GM19025 (cell line): ENCODE results near the gene COPS7A.
A peak's percentile ranks its signal among the peaks of the same experiment; 100 is the strongest.

Experiments
- ATAC-seq: cut with Tn5 transposase; IDR thresholded peaks from one replicate; pipeline ENCODE4 v1.9.1; 2021; ENCODE audit warnings: mild to moderate bottlenecking, low read depth, moderate library complexity; ENCODE audit not compliant: unreplicated experiment

Gene COPS7A

DNA sequence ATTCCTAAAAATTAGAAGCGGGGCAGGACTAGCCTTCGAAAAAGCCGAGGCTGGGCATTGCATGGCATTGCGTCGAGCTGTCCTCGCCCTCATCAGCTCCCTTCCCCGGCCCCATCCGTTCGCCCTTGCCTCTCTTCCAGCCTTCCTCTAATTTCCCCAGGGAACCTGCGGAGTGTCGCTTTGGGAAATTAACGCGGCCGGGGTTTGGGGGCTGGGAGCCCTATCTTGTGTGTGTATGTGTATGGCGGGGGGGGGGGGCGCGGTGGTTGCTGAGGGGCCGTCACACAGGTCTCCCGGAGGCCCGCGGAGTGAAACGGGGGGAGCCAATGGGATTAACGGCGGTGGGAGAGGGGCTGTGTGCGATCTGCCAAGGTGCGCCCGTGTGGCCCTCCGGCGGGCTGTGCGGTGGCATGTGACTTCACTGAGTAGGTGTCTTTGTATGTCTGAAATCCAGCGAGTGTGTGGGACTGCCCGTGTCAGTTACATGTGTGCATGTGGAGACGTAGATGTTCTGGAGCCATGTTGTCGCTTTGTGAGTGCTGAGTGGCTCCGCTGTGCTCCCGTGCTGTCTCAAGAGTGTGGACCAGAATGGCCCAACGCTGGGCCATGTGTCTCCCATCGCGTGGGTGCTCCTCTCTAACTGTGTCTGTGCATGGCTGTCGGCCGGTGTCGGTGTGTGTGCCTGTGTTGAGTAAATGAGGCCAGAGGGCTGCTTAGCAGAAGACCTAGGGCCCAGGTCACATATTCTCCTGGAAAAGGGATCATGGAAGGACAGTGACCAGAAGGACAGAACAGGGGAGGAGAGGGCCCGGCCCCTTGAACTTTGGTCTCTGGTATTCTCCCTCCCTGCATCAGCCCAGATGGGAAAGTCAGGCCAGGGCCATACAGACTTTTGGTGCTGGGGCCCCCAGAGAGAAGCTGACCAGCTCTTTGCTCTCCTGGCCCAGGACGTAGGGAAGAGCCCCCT is 43.8 kb downstream of the COPS7A start:
- no peak for ATAC-seq

DNA sequence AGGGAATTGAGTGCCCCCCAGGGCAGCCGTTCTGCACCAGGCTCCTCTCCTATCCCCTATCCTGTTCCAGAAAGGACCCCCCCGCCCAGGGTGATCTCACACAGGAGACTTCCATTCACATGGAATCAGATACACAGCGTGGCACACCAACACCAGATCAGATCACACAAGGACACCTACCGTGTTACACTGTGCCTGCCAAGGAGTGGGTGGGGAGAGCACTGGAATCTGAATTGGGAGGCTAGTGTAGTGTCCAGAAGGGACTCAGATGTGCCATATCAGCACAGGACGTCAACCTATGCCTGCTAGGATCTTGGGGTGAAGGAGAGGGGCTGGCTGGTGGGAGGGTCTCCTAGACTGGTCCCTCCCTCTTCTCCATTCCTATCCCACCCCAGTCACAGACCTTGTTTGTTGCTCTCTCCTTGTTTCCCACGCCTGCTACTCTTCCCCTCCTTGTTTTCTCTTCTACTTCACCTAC is 44.6 kb downstream of the COPS7A start:
- ATAC-seq, result no peak

DNA sequence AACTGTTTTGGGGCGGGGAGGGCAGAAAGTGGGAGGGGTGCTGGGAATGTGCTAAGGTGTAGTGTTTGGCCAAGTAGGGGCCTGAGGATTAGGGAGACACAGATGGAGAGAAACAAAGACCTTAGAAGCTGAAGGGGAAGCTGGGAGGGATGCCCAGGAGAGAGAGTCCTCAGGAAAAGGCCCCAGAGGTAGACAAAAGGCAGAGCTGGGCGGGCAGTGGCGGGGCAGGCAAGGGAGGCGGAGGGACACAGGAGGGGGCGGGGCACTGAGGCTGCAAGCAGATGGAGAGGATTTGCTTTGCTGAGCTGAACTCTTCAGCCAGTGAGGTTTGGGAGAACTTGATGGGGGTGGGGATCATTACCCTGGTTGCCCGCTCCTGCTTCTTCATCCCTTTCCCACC is 45.1 kb downstream of the COPS7A start:
- no peak for ATAC-seq

DNA sequence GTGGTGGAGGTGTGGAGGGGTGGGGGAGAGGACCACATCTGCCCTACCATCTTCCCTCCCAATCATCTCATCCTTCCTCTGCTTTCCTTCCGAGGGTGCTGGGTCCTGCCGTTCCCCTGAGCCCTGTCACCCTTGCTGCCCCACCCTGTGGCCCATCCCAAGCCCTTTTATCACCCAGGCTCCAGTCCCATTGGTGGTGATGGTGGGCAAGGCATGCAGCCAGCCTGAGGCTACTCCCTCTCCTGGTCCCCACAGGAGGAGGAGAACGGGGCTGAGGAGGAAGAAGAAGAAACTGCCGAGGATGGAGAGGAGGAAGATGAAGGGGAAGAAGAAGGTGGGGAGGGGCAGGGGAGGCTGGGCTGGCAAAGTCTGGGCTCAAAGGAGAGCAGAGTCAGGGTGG is 45.8 kb downstream of the COPS7A start:
- ATAC-seq, result no peak

DNA sequence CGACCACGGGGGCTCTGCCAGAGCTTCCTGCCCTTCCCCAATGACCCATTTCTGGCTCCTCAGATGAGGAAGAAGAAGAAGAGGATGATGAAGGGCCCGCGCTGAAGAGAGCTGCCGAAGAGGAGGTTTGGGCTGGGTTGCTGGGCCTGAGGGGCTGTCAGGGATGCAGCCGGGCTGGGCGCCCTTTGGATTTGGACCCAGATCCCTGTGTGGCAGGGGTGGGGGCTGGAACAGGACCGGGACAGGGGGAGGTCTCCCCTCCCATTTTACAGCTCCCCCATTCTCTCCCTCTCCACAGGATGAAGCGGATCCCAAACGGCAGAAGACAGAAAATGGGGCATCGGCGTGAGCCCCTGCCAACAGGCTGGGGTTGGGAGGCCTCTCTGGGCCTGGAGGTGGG is 46.2 kb downstream of the COPS7A start:
- ATAC-seq, result no peak

DNA sequence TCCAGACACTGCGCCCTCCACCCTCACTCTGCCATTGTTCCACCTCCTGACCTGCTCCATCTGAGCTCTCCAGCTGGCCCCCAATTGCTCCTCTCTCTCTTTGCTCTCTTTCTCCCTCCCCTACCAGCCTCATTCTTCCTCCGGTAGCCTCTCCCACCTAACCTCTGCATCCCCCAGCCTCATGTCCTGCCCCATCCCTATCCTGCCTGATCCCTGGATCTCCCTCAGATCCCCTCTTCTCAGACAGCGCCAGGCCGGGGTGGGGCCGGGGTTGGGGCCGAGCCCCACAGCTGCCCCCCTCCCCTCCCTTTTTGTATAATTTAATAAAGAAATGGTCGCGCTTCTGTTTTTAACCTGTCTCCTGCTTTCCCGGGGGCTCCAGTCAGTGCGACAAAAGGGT is 46.8 kb downstream of the COPS7A start:
- no peak for ATAC-seq

DNA sequence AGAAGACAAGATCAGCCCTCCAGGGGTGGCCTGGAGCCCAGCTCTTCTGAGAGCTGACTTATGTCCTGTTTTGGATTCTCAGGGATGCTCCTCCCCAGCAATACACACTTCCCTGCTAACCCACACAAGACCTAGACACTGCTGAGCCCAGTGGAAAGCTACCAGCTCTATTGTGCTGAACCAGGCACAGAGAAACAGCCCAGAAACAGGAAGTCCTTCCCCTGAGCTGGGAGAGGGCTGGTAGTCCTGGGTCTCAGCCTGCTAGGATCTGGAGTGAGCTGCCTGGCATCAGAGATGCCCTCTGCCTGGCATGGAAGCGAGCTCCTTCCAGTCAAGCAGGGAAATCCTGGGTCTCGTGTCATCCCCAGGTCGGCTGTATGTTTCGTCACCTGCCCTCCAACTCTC is 47.2 kb downstream of the COPS7A start:
- no peak for ATAC-seq

DNA sequence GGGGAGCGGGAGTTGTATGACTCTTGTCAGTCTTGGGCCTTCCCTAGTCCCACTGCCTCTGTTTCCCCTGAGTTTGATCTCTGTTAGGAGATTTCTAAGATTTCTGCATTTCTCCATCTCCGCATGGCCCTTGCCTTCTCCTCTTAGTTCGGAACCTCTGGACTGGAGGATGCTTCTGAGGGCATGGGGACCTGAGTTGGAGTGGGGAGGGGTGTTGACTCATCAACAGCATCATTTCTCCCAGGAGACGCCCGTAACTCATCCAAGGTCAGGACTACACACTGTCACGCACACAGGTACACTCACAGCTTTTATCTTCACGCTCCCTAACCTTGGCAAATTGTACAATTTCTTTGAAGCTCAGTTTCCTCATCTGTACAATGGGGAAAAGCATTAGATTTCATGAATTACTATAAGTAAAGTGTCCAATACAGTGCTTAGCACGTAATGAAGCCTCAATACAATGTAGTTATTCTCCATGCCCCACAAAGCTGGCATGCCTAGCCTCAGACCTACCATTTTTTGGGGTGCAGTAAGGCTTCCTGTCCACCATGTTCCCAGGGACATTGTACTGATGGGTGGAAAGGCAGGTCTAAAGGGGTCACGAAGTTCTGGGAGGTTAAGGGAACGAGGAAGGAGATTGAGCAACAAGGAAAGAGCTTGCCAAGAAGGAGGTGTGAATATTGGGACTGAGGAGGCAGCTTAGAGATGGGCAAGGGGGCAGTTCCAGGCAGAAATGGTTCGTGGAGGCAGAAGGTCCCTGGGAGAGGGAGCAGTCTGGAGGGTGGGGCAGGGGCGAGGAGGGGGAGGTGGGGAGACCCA is 47.9 kb downstream of the COPS7A start:
- no peak for ATAC-seq

DNA sequence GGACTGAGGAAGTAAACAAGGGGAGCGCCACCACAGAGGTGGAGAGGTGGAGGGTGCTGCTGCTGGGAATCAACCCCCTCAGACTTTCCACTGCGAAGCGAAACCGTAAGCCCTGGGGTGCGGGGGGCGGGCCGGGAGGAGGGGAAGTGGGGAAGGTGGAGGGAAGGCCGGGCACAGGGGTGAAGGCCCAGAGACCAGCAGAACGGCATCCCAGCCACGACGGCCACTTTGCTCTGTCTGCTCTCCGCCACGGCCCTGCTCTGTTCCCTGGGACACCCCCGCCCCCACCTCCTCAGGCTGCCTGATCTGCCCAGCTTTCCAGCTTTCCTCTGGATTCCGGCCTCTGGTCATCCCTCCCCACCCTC is 48.5 kb downstream of the COPS7A start, which contains the start of gene LAG3:
Gene LAG3 (plus strand): TSS at position 190 of the 365 bp plus-strand sequence. CDS start 333 bp downstream, outside the sequence.
- ATAC-seq, result no peak

DNA sequence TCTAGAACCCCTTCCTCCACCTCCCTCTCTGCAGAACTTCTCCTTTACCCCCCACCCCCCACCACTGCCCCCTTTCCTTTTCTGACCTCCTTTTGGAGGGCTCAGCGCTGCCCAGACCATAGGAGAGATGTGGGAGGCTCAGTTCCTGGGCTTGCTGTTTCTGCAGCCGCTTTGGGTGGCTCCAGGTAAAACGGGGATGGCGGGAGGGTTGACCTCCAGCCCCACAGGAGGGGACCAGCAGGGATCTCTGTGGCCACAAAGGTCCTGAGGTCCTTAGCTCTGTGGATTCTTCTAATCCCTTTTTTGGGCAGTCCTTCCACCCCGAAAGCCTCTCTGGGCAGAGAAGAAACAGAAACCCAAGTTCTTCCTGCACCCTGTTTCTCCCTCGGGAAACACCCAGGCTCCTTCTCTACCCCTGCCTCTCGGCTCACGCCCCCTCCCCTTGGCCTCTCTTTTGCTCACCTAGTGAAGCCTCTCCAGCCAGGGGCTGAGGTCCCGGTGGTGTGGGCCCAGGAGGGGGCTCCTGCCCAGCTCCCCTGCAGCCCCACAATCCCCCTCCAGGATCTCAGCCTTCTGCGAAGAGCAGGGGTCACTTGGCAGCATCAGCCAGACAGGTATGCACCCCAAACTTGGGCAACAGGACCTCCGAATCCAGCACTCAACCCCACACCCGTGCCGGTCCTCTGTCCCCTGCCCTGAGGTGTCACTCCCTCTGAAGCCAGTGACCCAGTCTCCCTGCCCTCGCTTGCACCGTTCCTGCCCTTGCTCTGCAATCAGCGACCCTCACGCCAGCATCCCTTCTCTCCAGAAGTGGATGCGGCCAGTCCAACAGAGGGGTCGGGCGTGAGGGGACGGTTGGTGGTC is 49.1 kb downstream of the COPS7A start:
- no peak for ATAC-seq

DNA sequence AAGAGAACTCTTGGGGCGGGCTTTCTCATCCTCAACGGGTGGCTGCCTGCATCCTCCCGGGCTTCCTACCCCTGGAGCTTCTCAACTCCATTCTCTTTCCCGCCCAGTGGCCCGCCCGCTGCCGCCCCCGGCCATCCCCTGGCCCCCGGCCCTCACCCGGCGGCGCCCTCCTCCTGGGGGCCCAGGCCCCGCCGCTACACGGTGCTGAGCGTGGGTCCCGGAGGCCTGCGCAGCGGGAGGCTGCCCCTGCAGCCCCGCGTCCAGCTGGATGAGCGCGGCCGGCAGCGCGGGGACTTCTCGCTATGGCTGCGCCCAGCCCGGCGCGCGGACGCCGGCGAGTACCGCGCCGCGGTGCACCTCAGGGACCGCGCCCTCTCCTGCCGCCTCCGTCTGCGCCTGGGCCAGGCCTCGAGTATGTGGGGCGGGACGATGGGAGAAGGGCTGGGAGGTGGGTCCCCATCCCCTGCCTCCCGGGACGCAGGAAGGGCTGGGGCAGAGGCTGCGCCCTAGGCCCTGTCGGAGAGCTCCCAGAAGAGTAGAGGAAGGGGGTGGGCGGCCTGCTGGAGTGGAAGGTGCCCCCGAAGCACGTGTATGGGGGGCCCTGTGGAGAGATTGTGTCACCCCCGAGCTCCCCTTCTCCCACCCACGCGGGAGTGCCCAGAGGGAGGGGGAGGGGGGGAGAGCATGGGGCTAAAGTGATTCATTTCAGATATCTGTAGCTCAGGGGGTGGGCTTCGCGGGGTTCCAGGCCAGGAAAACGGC is 49.9 kb downstream of the COPS7A start:
- ATAC-seq, result no peak

DNA sequence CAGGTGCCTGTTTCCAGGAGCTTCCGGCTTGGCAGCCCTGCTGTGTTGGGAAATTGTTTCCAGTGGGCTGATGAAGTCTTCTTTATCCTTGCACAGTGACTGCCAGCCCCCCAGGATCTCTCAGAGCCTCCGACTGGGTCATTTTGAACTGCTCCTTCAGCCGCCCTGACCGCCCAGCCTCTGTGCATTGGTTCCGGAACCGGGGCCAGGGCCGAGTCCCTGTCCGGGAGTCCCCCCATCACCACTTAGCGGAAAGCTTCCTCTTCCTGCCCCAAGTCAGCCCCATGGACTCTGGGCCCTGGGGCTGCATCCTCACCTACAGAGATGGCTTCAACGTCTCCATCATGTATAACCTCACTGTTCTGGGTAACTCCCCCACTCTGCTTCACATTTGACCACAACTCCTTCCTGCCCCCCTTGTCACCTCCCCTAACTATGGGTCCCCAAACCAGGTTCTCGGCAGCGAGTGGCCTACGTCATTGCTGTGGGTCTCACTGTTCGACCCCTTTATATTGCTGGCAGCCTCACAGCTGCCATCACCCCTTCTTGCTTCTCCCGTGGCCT is 50.7 kb downstream of the COPS7A start:
- no peak for ATAC-seq

DNA sequence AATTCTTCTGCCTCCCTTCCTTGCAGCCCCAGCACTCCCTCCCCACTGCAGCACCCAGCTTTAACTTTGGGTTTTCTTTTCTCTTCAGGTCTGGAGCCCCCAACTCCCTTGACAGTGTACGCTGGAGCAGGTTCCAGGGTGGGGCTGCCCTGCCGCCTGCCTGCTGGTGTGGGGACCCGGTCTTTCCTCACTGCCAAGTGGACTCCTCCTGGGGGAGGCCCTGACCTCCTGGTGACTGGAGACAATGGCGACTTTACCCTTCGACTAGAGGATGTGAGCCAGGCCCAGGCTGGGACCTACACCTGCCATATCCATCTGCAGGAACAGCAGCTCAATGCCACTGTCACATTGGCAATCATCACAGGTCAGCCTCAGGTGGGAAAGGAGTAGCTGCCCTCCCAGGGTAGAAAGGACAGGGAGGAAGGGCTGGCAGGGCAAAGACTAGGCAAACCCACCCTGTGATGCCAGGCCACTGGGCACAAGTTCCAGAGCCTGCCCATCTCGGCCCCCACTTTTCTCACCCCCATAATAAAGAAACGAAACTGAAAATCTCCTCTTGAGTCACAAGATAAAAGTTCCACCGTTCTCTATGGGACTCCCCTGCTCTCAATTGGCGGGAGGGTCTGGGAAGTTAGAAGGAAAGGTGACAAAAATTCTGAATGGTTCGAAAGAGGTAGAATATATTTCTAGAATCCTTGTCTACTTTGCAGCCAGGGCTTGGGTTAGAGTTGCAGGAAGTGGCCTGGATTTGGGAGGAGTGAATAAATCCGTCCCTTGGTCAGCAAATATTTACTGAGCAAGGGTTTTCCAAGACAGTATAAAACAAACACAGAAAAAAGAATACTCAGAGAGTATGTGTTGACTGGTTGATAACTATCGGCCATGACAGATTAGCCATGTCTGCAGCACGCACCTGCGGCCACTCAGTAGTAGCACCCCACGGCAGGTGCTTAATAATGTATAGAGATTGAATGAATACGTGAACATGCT is 51.6 kb downstream of the COPS7A start:
- ATAC-seq, result no peak

DNA sequence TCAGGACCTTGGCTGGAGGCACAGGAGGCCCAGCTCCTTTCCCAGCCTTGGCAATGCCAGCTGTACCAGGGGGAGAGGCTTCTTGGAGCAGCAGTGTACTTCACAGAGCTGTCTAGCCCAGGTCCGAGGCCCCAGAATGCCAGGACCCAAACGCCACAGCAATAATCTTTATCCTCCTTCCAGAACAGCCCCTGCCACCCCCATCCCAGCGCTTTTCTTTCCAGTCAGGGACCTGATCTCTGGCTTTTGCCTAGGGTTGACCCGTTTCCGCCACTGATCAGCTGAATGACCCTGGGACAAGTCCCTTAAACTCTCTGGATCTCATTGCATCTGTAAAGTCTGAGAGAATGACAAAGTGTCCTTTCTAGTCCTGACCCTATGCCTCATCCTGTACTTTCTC is 53.5 kb downstream of the COPS7A start:
- ATAC-seq, result no peak

DNA sequence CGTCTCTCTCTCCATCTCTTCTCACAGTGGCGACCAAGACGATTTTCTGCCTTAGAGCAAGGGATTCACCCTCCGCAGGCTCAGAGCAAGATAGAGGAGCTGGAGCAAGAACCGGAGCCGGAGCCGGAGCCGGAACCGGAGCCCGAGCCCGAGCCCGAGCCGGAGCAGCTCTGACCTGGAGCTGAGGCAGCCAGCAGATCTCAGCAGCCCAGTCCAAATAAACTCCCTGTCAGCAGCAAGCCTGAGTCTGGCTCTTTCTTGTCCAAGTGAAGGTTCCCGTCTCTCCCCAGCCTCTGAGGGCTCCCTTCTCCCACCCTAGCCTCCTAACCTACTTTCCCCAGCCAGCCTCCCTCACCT is 54.3 kb downstream of the COPS7A start:
- no peak for ATAC-seq

DNA sequence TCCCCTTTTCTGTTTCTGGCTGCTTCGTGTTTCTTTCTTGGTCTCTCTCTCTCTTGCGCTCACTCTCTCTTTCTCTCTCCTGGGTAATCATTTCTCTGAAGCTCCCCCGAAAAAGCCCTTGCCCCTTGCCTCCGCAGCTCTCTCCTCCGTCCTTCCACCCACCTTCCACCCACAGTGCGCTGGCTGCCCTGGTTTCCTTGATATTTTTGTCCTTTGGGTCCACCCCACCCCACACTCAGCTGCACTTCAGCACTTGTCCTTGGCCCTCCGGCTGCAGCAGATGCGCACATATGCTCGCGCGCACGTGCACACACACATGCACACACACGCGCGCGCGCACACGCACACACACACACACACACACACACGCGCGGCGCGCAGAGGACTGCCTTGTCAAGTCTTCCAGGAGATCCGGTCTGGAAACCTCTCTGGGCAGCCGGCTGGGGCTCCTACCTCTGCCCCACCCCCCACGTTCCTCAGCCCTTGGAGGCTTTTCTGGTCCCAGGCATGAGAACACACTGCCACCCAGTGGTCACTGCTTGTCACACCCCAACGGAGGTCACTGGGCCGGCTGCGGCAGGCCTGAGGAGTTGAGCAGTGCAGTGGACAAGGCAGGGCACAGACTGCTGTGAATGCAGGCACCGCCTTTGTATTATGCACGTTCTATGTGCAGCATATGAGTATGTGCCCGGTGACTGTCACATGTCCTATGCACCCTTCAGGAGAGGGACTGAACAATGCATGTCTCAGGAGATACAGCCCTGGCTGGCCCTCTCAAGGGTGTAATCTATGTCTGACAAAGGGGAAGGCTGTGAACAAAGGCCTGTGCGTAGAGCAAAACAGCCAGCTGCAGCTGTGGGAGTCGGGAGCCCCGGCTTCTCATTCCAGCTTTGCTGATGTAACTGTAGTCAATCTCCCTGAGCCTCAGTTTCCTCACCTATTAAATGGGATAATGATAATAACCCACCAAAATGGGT is 55.0 kb downstream of the COPS7A start:
- ATAC-seq, result peak; percentile 71
